ENCODE measurements around the gene PAX3.

PAX3 gene

DNA sequence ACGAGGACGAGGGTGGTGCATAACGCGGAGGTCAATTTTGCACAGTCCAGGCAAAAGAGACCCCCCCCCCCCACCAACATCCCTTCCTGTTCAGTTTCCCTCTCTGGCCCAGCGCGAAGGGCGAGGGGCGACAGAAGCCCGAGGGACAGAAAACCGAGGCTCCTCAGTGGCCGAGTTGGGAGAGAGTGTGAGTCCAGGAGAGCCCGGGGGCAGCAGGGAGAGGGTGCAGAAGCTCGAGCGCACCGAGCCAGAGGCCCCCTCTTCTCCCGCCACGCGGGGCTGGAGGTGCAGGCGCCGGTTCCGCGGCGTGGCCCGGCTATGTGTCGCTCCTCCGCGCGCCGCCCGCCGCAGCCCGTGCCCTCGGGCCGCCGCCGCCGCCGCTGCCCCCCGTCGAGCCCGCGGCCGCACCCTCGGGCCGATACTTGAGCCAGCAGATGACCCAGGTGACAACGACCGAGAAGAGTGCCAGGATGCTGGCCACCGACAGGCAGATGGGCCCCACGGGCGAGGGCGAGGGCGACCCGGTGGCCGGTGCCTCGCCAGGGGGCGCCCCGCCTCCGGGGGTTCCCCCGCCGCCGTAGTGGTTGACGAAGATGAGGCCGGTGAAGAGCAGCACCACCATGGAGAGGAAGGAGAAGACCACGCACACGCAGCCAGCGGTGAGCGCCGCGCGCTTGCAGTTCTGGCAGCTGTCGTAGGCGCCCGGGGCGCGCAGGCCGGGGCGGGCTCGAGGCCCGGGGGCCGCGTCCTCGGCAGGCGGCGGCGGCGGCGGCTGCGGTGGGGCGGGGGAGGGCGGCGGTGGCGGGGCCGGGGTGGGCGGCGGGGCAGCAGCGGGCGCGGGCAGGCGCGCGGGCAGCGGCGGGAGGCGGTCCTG, 20.2 kb upstream of the PAX3 start:
- peak in 1 of 2 donors; percentile 36 for DNase-seq (ENCODE audit: low read depth in 2 of 2)
- TF ChIP-seq, protein P1, sequence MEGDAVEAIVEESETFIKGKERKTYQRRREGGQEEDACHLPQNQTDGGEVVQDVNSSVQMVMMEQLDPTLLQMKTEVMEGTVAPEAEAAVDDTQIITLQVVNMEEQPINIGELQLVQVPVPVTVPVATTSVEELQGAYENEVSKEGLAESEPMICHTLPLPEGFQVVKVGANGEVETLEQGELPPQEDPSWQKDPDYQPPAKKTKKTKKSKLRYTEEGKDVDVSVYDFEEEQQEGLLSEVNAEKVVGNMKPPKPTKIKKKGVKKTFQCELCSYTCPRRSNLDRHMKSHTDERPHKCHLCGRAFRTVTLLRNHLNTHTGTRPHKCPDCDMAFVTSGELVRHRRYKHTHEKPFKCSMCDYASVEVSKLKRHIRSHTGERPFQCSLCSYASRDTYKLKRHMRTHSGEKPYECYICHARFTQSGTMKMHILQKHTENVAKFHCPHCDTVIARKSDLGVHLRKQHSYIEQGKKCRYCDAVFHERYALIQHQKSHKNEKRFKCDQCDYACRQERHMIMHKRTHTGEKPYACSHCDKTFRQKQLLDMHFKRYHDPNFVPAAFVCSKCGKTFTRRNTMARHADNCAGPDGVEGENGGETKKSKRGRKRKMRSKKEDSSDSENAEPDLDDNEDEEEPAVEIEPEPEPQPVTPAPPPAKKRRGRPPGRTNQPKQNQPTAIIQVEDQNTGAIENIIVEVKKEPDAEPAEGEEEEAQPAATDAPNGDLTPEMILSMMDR (IDR thresholded peaks at IDR 0.05; ENCODE audit: low read depth, low read length), result peak; percentile 5
- peak overlapping the region; percentile 39 to 43 for H3K4me3 ChIP-seq (replicated peaks in 1 of 2; ENCODE audit: low read depth in 2 of 2, low read length in 2 of 2)

DNA sequence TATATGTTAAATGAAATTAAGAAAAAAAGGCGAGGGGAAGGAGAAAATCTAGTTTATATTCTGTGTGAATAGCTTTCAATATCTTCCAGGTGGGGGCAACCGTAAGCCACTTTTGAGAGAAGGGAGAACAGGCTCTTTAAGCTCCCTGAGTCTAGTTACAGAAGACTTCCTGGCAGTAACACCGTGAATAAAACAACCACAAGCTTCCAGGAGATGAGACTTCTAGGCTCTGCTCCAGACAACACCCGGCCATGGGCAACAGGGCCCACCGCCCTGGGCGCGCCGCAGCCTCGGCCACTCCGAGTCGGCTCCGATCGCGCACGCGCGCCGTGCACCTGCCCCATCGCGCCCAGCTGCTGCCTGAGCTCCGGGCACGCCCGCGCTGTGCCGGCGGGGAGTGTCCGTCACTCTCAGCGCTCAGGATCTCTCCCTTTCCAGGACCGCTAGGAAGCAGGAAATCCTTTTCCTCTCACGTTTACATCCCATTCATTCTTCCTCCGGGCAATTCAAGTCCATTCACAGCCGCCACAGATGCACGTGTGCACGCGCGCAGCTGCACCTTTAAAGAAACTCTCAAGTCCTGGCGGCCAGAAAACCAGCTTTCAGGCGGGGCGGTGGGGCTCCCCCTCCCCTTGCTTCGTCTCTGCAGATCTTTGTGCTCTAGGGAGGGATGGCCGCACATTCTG, 19.4 kb upstream of the PAX3 start:
- peak; percentile 76 to 80 for DNase-seq (ENCODE audit: low read depth in 2 of 2)
- peak overlapping the region; percentile 39 to 43 for H3K4me3 ChIP-seq (replicated peaks in 1 of 2; ENCODE audit: low read depth in 2 of 2, low read length in 2 of 2)
- TF ChIP-seq, protein P1 (IDR thresholded peaks at IDR 0.05; ENCODE audit: low read depth, low read length), result peak; percentile 50

DNA sequence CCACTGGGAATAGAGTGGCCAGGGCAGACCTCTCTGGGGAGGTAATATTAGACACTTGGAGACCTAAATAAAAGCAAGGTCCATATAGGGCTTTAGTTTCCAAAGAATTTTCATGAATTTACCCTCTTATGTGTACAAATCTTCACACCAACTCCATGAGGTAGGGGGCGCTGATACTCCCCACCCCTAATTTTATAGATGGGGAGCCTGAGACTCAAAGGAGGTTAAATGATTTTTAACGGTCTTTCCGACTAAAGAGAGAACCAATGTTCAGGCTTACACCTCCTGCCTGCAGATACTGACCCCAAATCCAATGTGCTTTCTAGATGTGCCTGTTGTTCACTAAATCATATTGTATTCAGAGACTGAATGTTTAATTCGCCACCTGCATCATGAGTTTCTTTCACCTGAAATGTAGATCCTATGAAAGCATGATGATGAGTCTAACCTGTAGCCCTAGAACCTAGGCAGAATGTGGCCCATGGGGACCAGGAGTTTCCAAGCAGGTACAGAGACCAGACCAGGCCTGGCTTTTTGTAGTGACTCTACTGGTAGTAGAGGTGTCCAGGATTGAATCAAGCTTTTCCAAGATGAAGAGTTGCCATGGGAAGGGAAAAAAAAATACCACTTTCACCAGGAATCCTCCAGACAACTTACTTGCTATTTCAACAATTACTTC, 16.8 kb upstream of the PAX3 start:
- no peak overlapping the region for H3K4me3 ChIP-seq (replicated peaks in 1 of 2; ENCODE audit: low read depth in 2 of 2, low read length in 2 of 2)
- TF ChIP-seq, protein P1 (IDR thresholded peaks at IDR 0.05; ENCODE audit: low read depth, low read length), result peak; percentile 6
- no peak for DNase-seq (ENCODE audit: low read depth in 2 of 2)

DNA sequence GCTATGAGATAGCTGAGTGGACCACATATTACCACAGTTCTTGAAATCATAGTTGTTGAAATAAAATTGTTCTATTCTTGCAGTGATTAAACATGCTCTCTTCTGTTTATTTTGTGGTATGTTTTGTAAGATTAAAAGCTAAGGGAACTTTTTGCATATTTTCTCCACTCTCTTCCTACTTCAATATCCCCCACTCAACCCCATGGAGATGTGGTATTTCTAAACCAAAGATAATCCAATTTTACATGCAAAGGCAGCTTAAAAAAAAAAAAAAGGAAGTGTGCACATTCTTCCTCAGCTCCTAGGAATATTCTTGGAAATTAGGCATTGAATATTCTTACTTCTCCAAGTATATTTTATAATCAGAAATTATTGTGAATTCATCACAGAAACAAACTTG, 15.0 kb upstream of the PAX3 start:
- TF ChIP-seq, protein P1 (IDR thresholded peaks at IDR 0.05; ENCODE audit: low read depth, low read length), result no peak
- DNase-seq (ENCODE audit: low read depth in 2 of 2), result no peak
- H3K4me3 ChIP-seq (replicated peaks in 1 of 2; ENCODE audit: low read depth in 2 of 2, low read length in 2 of 2), result no peak overlapping the region

DNA sequence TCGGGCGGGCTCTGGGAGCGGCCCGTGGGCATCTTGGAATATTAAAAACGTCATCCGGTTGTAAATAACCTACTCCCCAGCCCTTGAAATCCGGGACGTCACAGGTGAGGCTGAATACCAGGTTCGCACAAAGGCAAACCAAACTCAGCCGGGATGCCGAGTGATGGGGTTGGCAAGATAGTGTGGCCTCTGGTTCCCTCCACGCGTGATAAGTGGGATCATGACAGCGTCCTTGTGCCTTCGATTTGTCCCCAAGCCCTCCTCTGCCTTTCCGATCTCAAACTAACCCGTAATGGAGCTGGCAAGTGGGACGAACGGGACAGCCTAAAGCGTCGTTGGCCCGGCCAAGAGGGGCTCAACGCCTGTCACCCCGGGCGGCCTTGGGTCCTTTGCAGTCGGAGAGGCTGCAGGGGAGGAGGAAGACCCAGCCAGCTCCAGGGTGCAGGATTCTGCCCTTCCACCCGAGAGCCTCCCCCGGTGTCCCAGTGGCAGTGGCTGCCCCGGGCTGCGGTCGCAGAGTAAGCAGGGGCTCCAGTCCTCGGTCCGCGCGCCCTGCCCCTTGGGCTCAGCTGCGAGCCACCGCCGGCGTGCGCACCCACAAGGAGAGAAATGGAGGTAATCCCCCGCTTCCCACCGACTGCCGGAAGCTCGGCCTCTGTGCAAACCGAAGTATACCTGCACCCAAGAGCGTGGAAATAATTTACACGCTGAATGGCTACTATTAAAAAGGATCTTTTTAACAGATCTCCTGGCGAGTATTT, 13.4 kb upstream of the PAX3 start:
- DNase-seq (ENCODE audit: low read depth in 2 of 2), result no peak
- TF ChIP-seq, protein P1 (IDR thresholded peaks at IDR 0.05; ENCODE audit: low read depth, low read length), result no peak
- H3K4me3 ChIP-seq (replicated peaks in 1 of 2; ENCODE audit: low read depth in 2 of 2, low read length in 2 of 2), result no peak overlapping the region

DNA sequence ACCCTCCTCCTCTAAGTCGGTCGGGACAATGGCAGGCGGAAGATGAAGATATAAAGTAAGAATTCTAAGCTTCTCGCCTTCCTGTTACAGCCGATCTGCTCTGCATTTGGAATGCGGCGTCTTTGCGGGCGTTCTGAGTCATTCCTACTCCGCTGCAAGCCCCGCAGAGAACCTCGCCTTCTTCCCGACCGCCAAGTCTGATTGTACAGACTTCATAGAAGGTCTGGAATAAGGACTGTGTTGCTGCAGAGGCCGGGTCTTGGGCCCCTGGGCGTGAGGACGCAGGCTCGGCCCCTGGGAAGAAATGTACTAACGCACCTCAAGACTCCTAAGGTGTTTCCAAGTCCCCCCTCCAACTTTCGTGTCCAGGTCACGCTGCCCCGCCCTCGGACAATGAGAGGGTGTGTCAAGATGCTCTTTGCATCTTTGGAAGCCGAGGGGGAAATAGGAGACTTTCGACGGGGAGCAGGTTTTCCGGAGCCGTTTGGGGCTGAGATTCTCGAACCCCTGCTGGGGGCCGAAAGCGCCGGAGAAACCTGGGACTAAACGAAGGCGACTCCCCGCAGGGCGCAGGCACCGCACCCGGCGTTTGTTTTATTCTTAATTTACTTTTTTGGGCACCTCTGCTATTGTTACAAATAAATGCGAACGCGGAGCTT, 12.7 kb upstream of the PAX3 start:
- DNase-seq (ENCODE audit: low read depth in 2 of 2), result no peak
- TF ChIP-seq, protein P1 (IDR thresholded peaks at IDR 0.05; ENCODE audit: low read depth, low read length), result no peak

More for the DNA sequence above, 12.7 kb upstream of the PAX3 start:
- H3K4me3 ChIP-seq (replicated peaks in 1 of 2; ENCODE audit: low read depth in 2 of 2, low read length in 2 of 2), result no peak overlapping the region
